Loucy (cell line): ENCODE data around the gene EXOC3L1.

Experiments
- CTCF ChIP-seq: fragments of 200-600 bp; sonication (generic); conservative IDR thresholded peaks from 2 replicates; pipeline ENCODE4 v1.5.1; 2014; ENCODE audit warnings: mild to moderate bottlenecking, antibody characterized with exemption, low read length
- EZH2phosphoT487 ChIP-seq: fragments of 200-600 bp; IDR thresholded peaks from 2 replicates; pipeline ENCODE4 v1.6.1; 2018; ENCODE audit warnings: antibody characterized with exemption, mild to moderate bottlenecking, moderate library complexity, borderline replicate concordance

- TF ChIP-seq CTCF (no peak), EZH2phosphoT487 (no peak)
These were observed 42.3 kb downstream of the EXOC3L1 start for GRCh38 chr16:67147437-67148140.
